A673 (cell line): ENCODE results near the gene FAM13C.

Experiments used
- EZH2 ChIP-seq: fragments of 200-600 bp; sonication (generic); IDR thresholded peaks from 2 replicates; pipeline ENCODE4 v1.6.1; 2017; ENCODE audit warnings: borderline replicate concordance, low read depth, mild to moderate bottlenecking, mixed read lengths, antibody characterized with exemption, low read length; ENCODE audit not compliant: poor library complexity, severe bottlenecking
- TF ChIP-seq, protein P1 (sequence below): fragments of 300-800, 200-600 bp; sonication (generic); conservative IDR thresholded peaks from 2 replicates; pipeline ENCODE4 v1.5.1; 2017; ENCODE audit warnings: low read depth, mild to moderate bottlenecking, antibody characterized with exemption, low read length, moderate library complexity, mixed read lengths

DNA sequence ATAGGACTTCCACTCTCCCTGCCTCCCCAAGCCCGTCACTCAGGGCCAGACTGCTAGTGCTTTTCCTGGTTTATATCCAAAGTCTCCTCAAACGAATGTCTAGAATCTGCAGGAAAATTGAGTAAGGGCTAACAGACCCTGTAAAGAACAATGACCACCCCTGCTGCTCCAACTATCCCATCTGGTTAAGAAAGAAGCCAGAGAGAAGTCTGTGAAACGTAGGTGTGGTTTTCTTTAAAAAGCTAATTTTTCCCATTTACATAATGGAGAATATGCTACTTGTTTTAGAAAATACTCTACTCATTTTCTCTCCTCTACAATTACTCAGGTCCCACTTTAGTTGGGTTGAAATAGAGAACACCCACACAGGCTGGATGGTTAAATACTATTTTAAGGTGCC, 72.5 kb downstream of the FAM13C start:
- TF ChIP-seq, protein P1, sequence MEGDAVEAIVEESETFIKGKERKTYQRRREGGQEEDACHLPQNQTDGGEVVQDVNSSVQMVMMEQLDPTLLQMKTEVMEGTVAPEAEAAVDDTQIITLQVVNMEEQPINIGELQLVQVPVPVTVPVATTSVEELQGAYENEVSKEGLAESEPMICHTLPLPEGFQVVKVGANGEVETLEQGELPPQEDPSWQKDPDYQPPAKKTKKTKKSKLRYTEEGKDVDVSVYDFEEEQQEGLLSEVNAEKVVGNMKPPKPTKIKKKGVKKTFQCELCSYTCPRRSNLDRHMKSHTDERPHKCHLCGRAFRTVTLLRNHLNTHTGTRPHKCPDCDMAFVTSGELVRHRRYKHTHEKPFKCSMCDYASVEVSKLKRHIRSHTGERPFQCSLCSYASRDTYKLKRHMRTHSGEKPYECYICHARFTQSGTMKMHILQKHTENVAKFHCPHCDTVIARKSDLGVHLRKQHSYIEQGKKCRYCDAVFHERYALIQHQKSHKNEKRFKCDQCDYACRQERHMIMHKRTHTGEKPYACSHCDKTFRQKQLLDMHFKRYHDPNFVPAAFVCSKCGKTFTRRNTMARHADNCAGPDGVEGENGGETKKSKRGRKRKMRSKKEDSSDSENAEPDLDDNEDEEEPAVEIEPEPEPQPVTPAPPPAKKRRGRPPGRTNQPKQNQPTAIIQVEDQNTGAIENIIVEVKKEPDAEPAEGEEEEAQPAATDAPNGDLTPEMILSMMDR: no peak
- no peak for TF ChIP-seq EZH2
